ENCODE results near the gene RFX1.

The RFX1 gene

DNA sequence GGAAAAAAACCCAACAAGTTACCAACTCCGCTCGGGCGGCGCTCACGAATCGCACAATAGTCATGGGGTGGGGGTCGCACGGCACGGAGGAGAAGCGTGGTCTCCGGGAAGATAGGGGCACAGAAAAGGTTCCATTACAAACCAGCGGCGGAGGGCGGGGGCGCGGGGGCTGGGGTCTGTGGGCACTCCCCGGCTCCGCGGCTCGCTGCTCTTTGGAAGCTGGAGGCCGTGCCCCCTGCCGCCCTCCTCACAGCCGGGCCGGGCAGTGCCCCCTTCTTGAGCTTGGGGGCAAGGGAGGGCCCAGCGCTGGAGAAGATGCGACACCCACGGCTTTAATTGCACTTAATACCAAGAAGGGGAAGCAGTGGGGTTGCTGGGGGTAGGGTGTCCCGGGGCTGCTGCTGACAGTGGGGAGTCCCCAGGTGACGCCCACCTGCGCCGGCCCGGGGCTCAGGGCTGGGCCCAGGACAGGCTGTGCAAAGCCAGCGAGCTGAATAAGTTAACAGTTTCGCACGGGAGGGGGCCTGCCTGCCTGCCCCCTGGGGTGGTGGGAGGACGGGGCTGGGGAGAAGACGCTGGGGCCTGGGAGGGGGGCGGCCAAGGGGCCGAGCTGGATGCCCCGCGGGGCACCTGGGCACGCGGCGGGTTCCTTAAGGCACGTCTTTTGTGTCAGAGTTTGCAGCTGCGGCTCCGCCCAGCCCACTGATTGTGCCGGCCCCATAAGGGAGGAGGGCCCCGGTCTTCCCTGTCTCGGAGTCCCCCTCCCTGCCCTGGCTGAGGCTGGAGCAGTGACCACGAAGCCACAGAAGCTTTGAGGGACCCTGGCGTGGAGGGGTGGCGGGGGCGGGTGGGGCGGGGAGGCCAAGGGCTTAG, 44.1 kb downstream of the RFX1 start:
- no peak overlapping the region for H3K4me3 ChIP-seq (ENCODE audit: control insufficient read depth, low read depth, low read length)
- TF ChIP-seq, protein P1, sequence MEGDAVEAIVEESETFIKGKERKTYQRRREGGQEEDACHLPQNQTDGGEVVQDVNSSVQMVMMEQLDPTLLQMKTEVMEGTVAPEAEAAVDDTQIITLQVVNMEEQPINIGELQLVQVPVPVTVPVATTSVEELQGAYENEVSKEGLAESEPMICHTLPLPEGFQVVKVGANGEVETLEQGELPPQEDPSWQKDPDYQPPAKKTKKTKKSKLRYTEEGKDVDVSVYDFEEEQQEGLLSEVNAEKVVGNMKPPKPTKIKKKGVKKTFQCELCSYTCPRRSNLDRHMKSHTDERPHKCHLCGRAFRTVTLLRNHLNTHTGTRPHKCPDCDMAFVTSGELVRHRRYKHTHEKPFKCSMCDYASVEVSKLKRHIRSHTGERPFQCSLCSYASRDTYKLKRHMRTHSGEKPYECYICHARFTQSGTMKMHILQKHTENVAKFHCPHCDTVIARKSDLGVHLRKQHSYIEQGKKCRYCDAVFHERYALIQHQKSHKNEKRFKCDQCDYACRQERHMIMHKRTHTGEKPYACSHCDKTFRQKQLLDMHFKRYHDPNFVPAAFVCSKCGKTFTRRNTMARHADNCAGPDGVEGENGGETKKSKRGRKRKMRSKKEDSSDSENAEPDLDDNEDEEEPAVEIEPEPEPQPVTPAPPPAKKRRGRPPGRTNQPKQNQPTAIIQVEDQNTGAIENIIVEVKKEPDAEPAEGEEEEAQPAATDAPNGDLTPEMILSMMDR (IDR thresholded peaks at IDR 0.05; ENCODE audit: control insufficient read depth, insufficient read depth, low read depth, low read length, missing control alignments) = no peak
- DNase-seq (ENCODE audit: low read depth) = no peak

DNA sequence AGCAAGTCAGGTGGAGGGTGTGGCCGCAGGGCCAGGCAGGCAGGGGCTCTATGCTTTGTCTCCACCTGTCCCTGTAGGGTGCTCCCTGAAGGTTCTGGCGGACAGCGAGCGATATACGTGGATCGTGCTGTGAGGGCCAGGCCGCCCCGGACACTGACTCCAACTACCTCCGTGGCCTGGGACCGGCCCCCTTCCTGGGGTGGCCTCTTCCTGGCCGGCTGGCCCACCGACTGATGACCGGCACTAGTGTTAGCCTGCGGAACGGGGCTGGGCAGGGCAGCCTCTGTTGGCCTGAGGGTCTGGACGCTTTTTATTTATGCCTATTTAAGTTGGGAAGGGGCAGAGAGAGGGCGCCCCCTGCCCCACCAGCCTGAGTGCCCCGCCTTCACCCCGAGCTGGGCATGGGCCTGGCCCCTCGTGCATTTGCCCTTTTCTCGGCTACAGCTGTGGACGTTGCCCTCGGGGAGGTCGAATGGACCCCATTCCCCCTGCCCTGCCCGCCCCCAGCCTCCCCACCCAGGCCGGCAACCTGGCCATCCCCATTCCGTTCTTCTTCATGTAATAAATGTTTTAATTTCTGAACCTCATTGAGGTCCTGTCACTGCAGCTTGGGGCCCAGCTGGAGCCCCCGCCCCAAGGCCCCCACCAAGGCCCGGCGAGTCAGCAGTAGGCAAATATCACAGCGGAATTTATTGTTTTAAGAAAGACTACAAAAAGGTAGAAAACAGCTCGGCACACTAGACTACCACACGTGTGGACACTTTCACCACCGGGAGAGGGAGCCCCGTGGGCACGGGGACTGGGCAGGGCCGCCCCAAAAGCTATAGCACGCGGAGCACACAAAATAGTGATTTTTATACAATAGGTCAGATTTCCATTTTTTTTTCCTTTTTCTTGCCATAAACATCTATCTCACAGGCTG, 45.0 kb downstream of the RFX1 start:
- TF ChIP-seq, protein P1 (IDR thresholded peaks at IDR 0.05; ENCODE audit: control insufficient read depth, insufficient read depth, low read depth, low read length, missing control alignments) = no peak

DNA sequence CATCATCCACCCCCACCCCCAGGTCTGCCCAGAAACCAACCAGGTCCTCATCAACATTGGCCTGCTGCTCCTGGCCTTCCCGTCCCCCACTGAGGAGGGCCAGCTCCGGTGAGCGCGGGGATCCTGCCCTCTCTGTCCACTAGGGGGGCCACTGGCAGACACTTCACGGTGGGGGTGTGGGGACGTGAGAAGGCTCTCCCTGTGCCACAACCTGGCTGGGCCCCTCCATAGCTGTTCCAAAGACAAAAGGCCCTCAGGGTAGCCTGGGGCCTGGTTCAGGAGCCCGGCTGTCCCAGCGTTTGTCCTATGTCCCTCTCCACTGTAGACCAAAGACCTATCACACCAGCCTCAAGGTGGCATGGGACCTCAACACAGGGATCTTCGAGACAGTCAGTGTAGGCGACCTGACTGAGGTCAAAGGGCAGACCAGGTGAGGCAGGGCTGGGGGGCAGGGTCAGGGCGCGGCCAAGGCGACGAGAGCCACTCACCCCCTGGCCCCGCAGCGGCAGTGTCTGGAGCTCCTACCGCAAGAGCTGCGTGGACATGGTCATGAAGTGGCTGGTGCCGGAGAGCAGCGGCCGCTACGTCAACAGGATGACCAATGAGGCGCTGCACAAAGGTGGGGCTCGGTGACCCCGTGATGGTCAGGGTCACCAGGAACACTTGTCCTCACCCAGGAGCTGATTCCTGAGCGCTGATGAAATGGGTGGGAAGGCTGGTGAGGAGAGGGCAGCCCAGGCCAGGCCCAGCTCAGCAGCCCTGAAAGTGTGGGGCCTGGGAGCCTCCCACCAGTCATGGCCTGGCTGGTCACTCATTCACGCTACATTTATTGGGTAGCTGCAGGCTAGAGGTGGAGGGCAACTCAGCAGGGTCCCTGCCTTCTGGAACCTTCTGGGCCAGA, 45.9 kb downstream of the RFX1 start:
- DNase-seq (ENCODE audit: low read depth) = no peak
- TF ChIP-seq, protein P1 (IDR thresholded peaks at IDR 0.05; ENCODE audit: control insufficient read depth, insufficient read depth, low read depth, low read length, missing control alignments) = peak; percentile 43
- H3K4me3 ChIP-seq (ENCODE audit: control insufficient read depth, low read depth, low read length) = no peak overlapping the region

More for the DNA sequence above, 45.0 kb downstream of the RFX1 start:
- no peak for DNase-seq (ENCODE audit: low read depth)
- H3K4me3 ChIP-seq (ENCODE audit: control insufficient read depth, low read depth, low read length) = no peak overlapping the region

DNA sequence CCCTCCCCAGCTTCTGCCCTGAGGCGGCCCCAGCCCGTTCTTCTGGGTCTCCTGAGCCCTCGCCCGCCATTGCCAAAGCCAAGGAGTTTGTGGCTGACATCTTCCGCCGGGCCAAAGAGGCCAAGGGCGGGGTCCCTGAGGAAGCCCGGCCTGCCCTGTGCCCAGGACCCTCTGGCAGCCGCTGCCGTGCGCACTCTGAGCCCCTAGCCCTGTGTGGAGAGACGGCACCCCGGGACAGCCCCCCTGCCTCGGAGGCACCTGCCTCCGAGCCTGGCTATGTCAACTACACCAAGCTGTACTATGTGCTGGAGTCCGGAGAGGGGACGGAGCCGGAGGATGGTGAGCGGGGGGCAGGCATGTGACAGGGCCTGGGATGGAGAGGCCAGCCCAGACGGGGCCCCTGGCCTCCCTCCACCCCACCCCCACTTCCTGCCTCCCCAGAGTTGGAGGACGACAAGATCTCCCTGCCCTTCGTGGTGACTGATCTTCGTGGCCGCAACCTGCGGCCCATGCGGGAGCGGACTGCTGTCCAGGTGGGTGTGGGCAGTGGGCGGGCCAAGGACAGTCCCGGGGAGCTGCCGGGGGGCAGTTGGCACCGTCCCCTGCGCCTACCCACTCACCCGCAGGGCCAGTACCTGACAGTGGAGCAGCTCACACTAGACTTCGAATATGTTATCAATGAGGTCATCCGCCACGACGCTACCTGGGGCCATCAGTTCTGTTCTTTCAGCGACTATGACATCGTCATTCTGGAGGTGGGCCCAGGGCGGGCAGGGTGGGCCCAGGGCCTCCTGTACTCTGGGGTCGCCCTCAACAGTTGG, 46.8 kb downstream of the RFX1 start:
- H3K4me3 ChIP-seq (ENCODE audit: control insufficient read depth, low read depth, low read length) = no peak overlapping the region
- DNase-seq (ENCODE audit: low read depth) = no peak
- TF ChIP-seq, protein P1 (IDR thresholded peaks at IDR 0.05; ENCODE audit: control insufficient read depth, insufficient read depth, low read depth, low read length, missing control alignments) = no peak

DNA sequence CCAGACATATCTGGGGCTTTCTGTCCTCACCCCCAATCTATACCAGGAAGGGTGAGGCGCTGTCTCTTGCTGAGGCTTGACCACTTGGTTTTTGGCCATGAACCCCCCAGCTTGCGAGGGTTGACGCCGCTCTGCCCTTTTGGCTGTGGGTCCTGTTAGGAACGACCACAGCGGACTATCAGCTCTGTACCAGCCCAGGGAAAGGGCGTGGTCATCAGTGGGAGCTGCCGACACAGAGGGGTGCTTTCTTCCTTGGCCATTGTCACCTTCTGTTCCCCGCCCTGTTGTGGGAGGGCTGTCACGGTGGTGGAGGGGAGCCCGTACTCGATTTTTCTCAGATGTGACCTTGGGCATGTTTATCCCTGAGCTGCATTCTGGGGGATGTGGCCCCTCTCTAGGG, 48.1 kb downstream of the RFX1 start:
- no peak overlapping the region for H3K4me3 ChIP-seq (ENCODE audit: control insufficient read depth, low read depth, low read length)
- no peak for DNase-seq (ENCODE audit: low read depth)
- TF ChIP-seq, protein P1 (IDR thresholded peaks at IDR 0.05; ENCODE audit: control insufficient read depth, insufficient read depth, low read depth, low read length, missing control alignments) = no peak

All from AG09309 (cell line).